SK-N-SH treated with all-trans-retinoic acid at 6 μM for 48 hours (cell line): ENCODE measurements around the gene IQCK.

Experiments used
- ARNTL ChIP-seq: fragments of 450-650 bp; formaldehyde crosslinking; IDR thresholded peaks from 2 replicates; pipeline ENCODE4 v1.5.0; 2020; ENCODE audit warnings: low read depth, mild to moderate bottlenecking, moderate library complexity, borderline replicate concordance
- CREB5 ChIP-seq: fragments of 250-450 bp; sonication (Bioruptor Pico); IDR thresholded peaks from 2 replicates; pipeline ENCODE4 v1.5.1; 2020; ENCODE audit warnings: low read depth, mild to moderate bottlenecking, moderate library complexity
- CSDC2 ChIP-seq: fragments of 250-450 bp; sonication (Bioruptor Pico); IDR thresholded peaks from 2 replicates; pipeline ENCODE4 v1.5.0; 2020; ENCODE audit warnings: mild to moderate bottlenecking, moderate library complexity
- GLIS3 ChIP-seq: fragments of 250-450 bp; sonication (Bioruptor Pico); IDR thresholded peaks from 2 replicates; pipeline ENCODE4 v1.5.0; 2020; ENCODE audit warnings: mild to moderate bottlenecking, moderate library complexity
- ISL1 ChIP-seq: fragments of 250-450 bp; sonication (Bioruptor Pico); IDR thresholded peaks from 2 replicates; pipeline ENCODE4 v2.1.2; 2022; ENCODE audit warnings: mild to moderate bottlenecking, moderate library complexity
- PPARA ChIP-seq: fragments of 250-450 bp; sonication (Bioruptor Pico); IDR thresholded peaks from 2 replicates; pipeline ENCODE4 v1.5.0; 2020; ENCODE audit warnings: mild to moderate bottlenecking, borderline replicate concordance
- TOX ChIP-seq: fragments of 250-450 bp; sonication (Bioruptor Pico); IDR thresholded peaks from 2 replicates; pipeline ENCODE4 v1.8.0; 2021; ENCODE audit warnings: mild to moderate bottlenecking, moderate library complexity, borderline replicate concordance
- ZC3H10 ChIP-seq: fragments of 250-450 bp; sonication (Bioruptor Pico); IDR thresholded peaks from 2 replicates; pipeline ENCODE4 v1.5.1; 2021; ENCODE audit warnings: mild to moderate bottlenecking, moderate library complexity
- ZFP3 ChIP-seq: fragments of 250-450 bp; sonication (Bioruptor Pico); IDR thresholded peaks from 2 replicates; pipeline ENCODE4 v1.5.0; 2020; ENCODE audit warnings: mild to moderate bottlenecking, moderate library complexity
- ZFP30 ChIP-seq: fragments of 450-650 bp; formaldehyde crosslinking; IDR thresholded peaks from 2 replicates; pipeline ENCODE4 v1.5.0; 2022; ENCODE audit warnings: mild to moderate bottlenecking, moderate library complexity
- ZNF565 ChIP-seq: fragments of 450-650 bp; formaldehyde crosslinking; conservative IDR thresholded peaks from 2 replicates; pipeline ENCODE4 v1.5.0; 2020; ENCODE audit warnings: low read depth, mild to moderate bottlenecking, moderate library complexity
- ZNF70 ChIP-seq: fragments of 450-650 bp; formaldehyde crosslinking; IDR thresholded peaks from 2 replicates; pipeline ENCODE4 v1.5.0; 2020; ENCODE audit warnings: mild to moderate bottlenecking, moderate library complexity
- ZNF8 ChIP-seq: fragments of 450-650 bp; formaldehyde crosslinking; IDR thresholded peaks from 2 replicates; pipeline ENCODE4 v1.5.0; 2020; ENCODE audit warnings: mild to moderate bottlenecking, moderate library complexity
- TF ChIP-seq, protein P1 (sequence below): fragments of 250-450 bp; sonication (Bioruptor Pico); IDR thresholded peaks from 2 replicates; pipeline ENCODE4 v1.8.0; 2021; ENCODE audit warnings: low read depth, mild to moderate bottlenecking, moderate library complexity, borderline replicate concordance

DNA sequence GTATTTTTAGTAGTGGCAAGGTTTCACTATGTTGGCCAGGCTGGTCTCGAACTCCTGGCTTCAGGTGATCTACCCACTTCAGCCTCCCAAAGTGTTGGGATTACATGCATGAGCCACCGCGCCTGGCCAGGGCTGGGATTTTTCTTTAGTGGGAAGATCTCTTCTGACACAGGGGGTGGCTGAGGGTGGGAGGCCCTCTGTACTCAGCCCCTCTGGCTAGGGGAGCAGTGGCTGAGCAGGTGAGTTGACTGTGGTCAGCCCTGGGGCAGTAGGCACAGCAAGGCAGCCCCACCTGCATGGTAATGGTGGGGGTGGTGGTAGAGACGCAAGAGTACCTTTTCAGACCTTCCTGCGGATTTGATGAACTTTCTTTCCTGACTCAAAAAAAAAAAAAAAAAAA, 178.9 kb downstream of the IQCK start:
- TF ChIP-seq ARNTL (no peak), ISL1 (CRISPR knock-in tag) (no peak), CREB5 (CRISPR knock-in tag) (no peak), ZNF8 (CRISPR knock-in tag) (no peak), PPARA (no peak), ZNF70 (CRISPR knock-in tag) (no peak), ZFP3 (CRISPR knock-in tag) (no peak), ZNF565 (CRISPR knock-in tag) (no peak), ZFP30 (no peak), CSDC2 (CRISPR knock-in tag) (no peak), GLIS3 (CRISPR knock-in tag) (no peak), ZC3H10 (no peak), TOX (CRISPR knock-in tag) (no peak)
- TF ChIP-seq, protein P1, sequence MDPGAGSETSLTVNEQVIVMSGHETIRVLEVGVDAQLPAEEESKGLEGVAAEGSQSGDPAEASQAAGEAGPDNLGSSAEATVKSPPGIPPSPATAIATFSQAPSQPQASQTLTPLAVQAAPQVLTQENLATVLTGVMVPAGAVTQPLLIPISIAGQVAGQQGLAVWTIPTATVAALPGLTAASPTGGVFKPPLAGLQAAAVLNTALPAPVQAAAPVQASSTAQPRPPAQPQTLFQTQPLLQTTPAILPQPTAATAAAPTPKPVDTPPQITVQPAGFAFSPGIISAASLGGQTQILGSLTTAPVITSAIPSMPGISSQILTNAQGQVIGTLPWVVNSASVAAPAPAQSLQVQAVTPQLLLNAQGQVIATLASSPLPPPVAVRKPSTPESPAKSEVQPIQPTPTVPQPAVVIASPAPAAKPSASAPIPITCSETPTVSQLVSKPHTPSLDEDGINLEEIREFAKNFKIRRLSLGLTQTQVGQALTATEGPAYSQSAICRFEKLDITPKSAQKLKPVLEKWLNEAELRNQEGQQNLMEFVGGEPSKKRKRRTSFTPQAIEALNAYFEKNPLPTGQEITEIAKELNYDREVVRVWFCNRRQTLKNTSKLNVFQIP = no peak
